HUDEP-2 (cell line): Measurements from ENCODE around the gene DCUN1D3.

Experiments
- DNase-seq, 76 experiments: peaks; one replicate each; lab custom pipeline; 2025; ENCODE audit not compliant: unreplicated experiment in 76 of 76; lab: John Stamatoyannopoulos, UW

DCUN1D3 gene

GRCh38 chr16:20839504-20839903, 60.7 kb downstream of the DCUN1D3 start:
- DNase-seq = no peak

- DNase-seq = no peak
These were observed 61.9 kb downstream of the DCUN1D3 start for GRCh38 chr16:20838240-20838639.

- DNase-seq = no peak
These were observed 67.1 kb downstream of the DCUN1D3 start for GRCh38 chr16:20833086-20833485.

GRCh38 chr16:20830372-20830771, 69.8 kb downstream of the DCUN1D3 start:
- DNase-seq = no peak

- peak in 22 of 76 experiments; percentile 2 to 58 (median 28) for DNase-seq
These were observed 70.6 kb downstream of the DCUN1D3 start for GRCh38 chr16:20829536-20829935.

- DNase-seq = peak in 65 of 76 experiments; percentile 6 to 95 (median 64)
These were observed 74.1 kb downstream of the DCUN1D3 start for GRCh38 chr16:20826039-20826566.

- no peak for DNase-seq
These were observed 77.4 kb downstream of the DCUN1D3 start for GRCh38 chr16:20822521-20823325.

- no peak for DNase-seq
These were observed 78.5 kb downstream of the DCUN1D3 start for GRCh38 chr16:20821682-20822081.

- no peak for DNase-seq
These were observed 81.1 kb downstream of the DCUN1D3 start for GRCh38 chr16:20818929-20819585.

- peak in 30 of 76 experiments; percentile 4 to 70 (median 30) for DNase-seq
These were observed 85.4 kb downstream of the DCUN1D3 start for GRCh38 chr16:20814784-20815183.

- no peak for DNase-seq
These were observed 87.6 kb downstream of the DCUN1D3 start for GRCh38 chr16:20812510-20812909.

- DNase-seq = no peak
These were observed 88.2 kb downstream of the DCUN1D3 start for GRCh38 chr16:20811889-20812439.

GRCh38 chr16:20807862-20808261, 92.3 kb downstream of the DCUN1D3 start:
- no peak for DNase-seq

- peak; percentile 23 to 95 (median 87) for DNase-seq
These were observed 93.7 kb downstream of the DCUN1D3 start, which contains the start of the genes ERI2 and REXO5 for GRCh38 chr16:20806168-20807050. Gene ERI2, minus strand, starts transcription at chr16:20806472. Its CDS starts 42 bp downstream, at chr16:20806430. Gene REXO5, plus strand, starts transcription at chr16:20806527. Its CDS starts 427 bp downstream, at chr16:20806954.

- DNase-seq = peak in 7 of 76 experiments; percentile 35 to 58 (median 44)
These were observed 94.4 kb downstream of the DCUN1D3 start for GRCh38 chr16:20805684-20806167.
